Calu3 (cell line): Measurements from ENCODE around the gene TRERF1. TPM values are rescaled to one million over a fixed set of nuclear protein-coding genes. Genes with fewer than 3 reads are reported as not detected.

Source experiments
- BruUV-seq: library from RNA; stranded (reverse); fragments of 400-500 nt; replicated peaks from 2 replicates; lab custom pipeline; 2021; lab: Mats Ljungman, UMichigan
- CTCF ChIA-PET: fragments of 300-600 bp; sonication (Branson Sonifier 250); formaldehyde crosslinking; loops from one replicate; lab custom pipeline; 2022; ENCODE audit warnings: antibody characterized with exemption; lab: Charles Lee
- DNase-seq: peaks from one replicate; pipeline ENCODE4 v3.0.0; 2022
- H3K27ac Mint-ChIP-seq: one replicate; pipeline ENCODE4 v1.8.0; 2022; ENCODE audit warnings: mixed read lengths; ENCODE audit not compliant: unreplicated experiment
- H3K27me3 Mint-ChIP-seq: one replicate; pipeline ENCODE4 v1.8.0; 2022; ENCODE audit warnings: mixed read lengths; ENCODE audit not compliant: unreplicated experiment
- H3K36me3 Mint-ChIP-seq: one replicate; pipeline ENCODE4 v1.8.0; 2022; ENCODE audit warnings: mild to moderate bottlenecking, moderate library complexity, mixed read lengths; ENCODE audit not compliant: insufficient read depth, unreplicated experiment
- H3K4me1 Mint-ChIP-seq: one replicate; pipeline ENCODE4 v1.8.0; 2022; ENCODE audit warnings: mild to moderate bottlenecking, low read depth, mixed read lengths; ENCODE audit not compliant: unreplicated experiment
- H3K4me3 Mint-ChIP-seq: one replicate; pipeline ENCODE4 v1.8.0; 2022; ENCODE audit warnings: mild to moderate bottlenecking, low read depth, moderate library complexity, mixed read lengths; ENCODE audit not compliant: unreplicated experiment
- H3K9me3 Mint-ChIP-seq: one replicate; pipeline ENCODE4 v1.8.0; 2022; ENCODE audit warnings: low read depth, mixed read lengths; ENCODE audit not compliant: unreplicated experiment
- intact Hi-C: fragments of 100-400 bp; cut with micrococcal nuclease; formaldehyde crosslinking; loops from one replicate; pipeline ENCODE4 v1.10.0; 2022; ENCODE audit not compliant: unreplicated experiment
- total RNA-seq: library from RNA; stranded (reverse); gene quantifications from 2 replicates; pipeline ENCODE4 v1.2.3, GENCODE V29; 2022
- TF ChIP-seq, protein P1 (sequence below): fragments of 200-600 bp; IDR thresholded peaks from one replicate; pipeline ENCODE4 v1.8.0; 2022; ENCODE audit warnings: antibody characterized with exemption; ENCODE audit not compliant: unreplicated experiment

TRERF1 gene
- total RNA-seq, 1 experiment from 2014 or later = 1.4 TPM

DNA sequence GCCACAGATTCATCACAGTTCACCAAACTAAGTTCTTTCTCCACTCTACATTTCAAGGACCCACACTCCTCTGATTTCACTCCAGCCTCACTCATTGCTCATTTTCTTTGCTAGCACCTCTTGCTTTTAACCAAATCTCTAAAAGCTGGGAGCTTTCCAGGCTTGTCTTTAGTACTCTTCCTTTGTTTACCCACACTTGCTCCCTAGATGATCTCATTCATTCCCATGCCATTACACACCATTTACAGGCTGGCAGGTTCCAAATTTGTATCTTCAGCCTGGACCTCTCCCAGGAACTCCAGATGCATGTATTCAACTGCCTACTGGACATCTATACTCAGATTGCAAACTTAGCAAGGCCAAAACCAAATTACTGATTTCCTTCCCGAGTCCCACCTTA, 251.7 kb downstream of the TRERF1 start:
- TF ChIP-seq, protein P1, sequence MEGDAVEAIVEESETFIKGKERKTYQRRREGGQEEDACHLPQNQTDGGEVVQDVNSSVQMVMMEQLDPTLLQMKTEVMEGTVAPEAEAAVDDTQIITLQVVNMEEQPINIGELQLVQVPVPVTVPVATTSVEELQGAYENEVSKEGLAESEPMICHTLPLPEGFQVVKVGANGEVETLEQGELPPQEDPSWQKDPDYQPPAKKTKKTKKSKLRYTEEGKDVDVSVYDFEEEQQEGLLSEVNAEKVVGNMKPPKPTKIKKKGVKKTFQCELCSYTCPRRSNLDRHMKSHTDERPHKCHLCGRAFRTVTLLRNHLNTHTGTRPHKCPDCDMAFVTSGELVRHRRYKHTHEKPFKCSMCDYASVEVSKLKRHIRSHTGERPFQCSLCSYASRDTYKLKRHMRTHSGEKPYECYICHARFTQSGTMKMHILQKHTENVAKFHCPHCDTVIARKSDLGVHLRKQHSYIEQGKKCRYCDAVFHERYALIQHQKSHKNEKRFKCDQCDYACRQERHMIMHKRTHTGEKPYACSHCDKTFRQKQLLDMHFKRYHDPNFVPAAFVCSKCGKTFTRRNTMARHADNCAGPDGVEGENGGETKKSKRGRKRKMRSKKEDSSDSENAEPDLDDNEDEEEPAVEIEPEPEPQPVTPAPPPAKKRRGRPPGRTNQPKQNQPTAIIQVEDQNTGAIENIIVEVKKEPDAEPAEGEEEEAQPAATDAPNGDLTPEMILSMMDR = no peak
- no TSS peak for BruUV-seq

DNA sequence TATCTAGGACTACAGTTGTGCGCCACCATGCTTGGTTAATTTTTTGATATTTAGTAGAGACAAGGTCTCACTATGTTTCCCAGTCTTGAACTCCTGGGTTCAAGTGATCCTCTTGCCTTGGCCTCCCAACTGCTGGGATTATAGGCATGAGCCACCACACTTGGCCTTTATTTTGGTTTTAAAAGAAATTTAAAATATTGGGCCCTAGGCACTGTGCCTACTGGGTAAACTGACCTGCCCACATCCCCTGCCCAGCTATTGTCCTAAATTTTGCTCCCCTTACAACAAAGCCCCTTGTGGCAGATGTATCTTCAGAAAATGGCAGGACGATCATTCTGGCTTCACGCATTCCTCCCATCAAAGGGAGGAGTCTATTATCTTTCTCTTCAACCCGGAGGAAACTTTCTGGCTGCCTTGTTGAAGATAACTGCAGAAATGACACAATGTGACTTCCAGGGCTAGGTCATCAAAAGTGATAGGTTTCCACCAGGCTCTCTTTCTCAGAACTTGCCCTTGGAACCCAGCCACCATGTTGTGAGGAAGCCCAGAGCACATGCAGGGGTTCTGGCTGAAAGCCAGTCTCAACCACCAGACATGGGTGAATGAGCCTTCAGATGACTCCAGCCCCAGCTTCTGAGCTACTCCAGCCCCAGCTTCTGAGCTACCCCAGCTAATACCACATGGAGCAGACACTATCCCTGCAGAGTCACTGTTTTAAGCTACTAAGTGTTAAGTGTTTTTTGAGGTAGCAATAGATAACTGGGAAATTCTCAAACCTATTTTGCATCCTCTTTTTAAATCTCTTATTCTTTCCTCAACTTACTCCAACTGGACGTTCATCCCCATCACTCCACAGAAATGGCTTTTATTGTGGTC, 252.4 kb downstream of the TRERF1 start:
- no peak for DNase-seq
- intact Hi-C loops = no loop called here
- Mint-ChIP-seq H3K4me3 (no peak overlapping the region), H3K4me1 (peaks cover 15% of the 10 kb centered on the region), H3K27me3 (no peaks in the 10 kb centered on the region), H3K9me3 (peaks cover 4% of the 10 kb centered on the region), H3K36me3 (peaks cover 10% of the 10 kb centered on the region), H3K27ac (no peak overlapping the region)
- TF ChIP-seq, protein P1 = no peak
- BruUV-seq = no TSS peak
- CTCF ChIA-PET = no interaction called here

More for the DNA sequence above, 251.7 kb downstream of the TRERF1 start:
- DNase-seq = no peak
- Mint-ChIP-seq H3K4me1 (peaks cover 15% of the 10 kb centered on the region), H3K36me3 (peaks cover 10% of the 10 kb centered on the region), H3K9me3 (peaks cover 4% of the 10 kb centered on the region), H3K27me3 (no peaks in the 10 kb centered on the region), H3K27ac (no peak overlapping the region), H3K4me3 (no peak overlapping the region)
- intact Hi-C loops = no loop called here
- CTCF ChIA-PET = no interaction called here

DNA sequence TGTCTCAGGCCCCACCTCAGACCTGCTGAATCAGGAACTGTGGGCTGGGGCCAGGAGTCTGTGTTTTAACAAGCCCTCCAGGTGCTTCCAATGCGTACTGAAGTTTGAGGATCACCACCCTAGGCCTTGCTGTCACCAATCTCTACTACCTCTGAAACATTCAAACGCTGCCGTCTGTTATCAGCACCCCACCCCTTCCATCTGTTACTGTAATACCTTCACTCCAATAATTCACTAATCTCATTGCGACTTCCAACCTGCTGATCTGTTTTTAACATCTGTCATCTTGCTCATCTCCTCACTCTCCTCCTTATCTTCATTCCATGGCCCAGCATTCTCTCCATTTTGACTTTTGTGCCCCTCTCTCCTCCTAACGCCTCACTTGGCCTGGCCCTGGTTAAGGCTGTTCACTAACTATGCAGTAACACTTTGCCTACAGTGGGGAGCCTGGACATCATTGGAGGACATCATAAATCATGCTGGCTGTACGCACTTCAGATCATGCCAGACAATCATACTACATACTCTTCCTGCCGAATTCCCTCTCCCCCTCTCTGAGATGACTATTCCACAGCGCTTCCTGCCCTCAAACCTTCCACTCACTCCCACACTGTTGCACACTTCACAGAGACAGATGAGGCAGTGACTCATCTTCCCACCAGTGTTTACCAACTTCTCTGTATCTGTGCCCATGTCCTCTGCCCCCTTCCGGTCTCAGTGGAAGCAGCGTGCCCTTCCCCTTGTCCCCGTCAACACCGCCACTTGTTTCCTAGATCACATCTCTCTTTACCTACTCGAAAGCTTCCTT, 254.0 kb downstream of the TRERF1 start:
- CTCF ChIA-PET = no interaction called here
- intact Hi-C loops = no loop called here
- Mint-ChIP-seq H3K9me3 (peaks cover 4% of the 10 kb centered on the region), H3K4me1 (peaks cover 15% of the 10 kb centered on the region), H3K36me3 (peaks cover 5% of the 10 kb centered on the region), H3K4me3 (no peak overlapping the region), H3K27ac (no peak overlapping the region), H3K27me3 (no peaks in the 10 kb centered on the region)
- BruUV-seq = no TSS peak
- DNase-seq = no peak
- TF ChIP-seq, protein P1 = no peak

DNA sequence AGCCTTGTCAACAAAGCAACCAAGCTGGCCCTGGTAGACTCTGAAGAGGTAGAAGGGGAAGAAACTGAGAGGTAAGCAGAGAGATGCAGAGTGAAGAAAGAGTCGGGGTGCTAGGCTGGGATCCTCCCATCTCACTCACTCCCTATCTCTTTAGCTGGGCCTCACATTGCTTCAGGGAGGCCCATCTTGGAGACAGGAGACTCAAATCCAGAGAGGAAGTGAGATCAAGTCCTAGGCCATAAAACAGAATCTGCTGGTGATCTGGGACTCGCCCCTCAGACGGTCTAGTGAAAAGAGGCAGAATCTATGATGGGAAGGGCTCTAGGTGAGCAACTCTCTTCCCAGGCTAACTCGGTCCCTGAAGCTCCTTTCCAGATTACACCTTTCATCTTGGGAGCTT, 256.3 kb downstream of the TRERF1 start:
- TF ChIP-seq, protein P1 = no peak
- no peak overlapping the region for H3K4me3 Mint-ChIP-seq
- intact Hi-C loops = no loop called here
- BruUV-seq = no TSS peak
- H3K36me3 Mint-ChIP-seq = peaks cover 5% of the 10 kb centered on the region
- H3K27me3 Mint-ChIP-seq = no peaks in the 10 kb centered on the region
- DNase-seq = no peak
- CTCF ChIA-PET = no interaction called here
- H3K27ac Mint-ChIP-seq = no peak overlapping the region
- peaks cover 4% of the 10 kb centered on the region for H3K9me3 Mint-ChIP-seq
- H3K4me1 Mint-ChIP-seq = peaks cover 26% of the 10 kb centered on the region
